GM21390 (cell line): Measurements from ENCODE around the gene LDHAL6B.
"Not testable (repeated sequence)": the region's sequence is repeated elsewhere in the genome, so short reads cannot be mapped to it uniquely, and the experiment has no call there.

Experiments
- ATAC-seq: cut with Tn5 transposase; IDR thresholded peaks from one replicate; pipeline ENCODE4 v1.9.1; 2021; ENCODE audit not compliant: unreplicated experiment

Gene LDHAL6B

GRCh38 chr15:59206623-59207183 is at the start of gene LDHAL6B:
TSS of gene LDHAL6B (plus strand) at chr15:59206843. CDS start at chr15:59206941, 98 bp downstream.
- no peak for ATAC-seq

GRCh38 chr15:59157396-59157795 is 49.2 kb upstream of the LDHAL6B start:
- no peak for ATAC-seq

- ATAC-seq: no peak
These were observed 48.6 kb upstream of the LDHAL6B start for GRCh38 chr15:59157840-59158700.

- ATAC-seq: no peak
These were observed 48.0 kb upstream of the LDHAL6B start for GRCh38 chr15:59158701-59159034.

- ATAC-seq: no peak
These were observed 47.4 kb upstream of the LDHAL6B start for GRCh38 chr15:59159210-59159609.

GRCh38 chr15:59160880-59161593 is 45.6 kb upstream of the LDHAL6B start:
- ATAC-seq: no peak

- not testable (repeated sequence) for ATAC-seq
These were observed 44.6 kb upstream of the LDHAL6B start for GRCh38 chr15:59162080-59162479.

GRCh38 chr15:59165726-59166125 is 40.9 kb upstream of the LDHAL6B start:
- ATAC-seq: no peak

GRCh38 chr15:59166166-59166565 is 40.5 kb upstream of the LDHAL6B start:
- ATAC-seq: no peak

- no peak for ATAC-seq
These were observed 39.9 kb upstream of the LDHAL6B start for GRCh38 chr15:59166601-59167265.

- no peak for ATAC-seq
These were observed 38.1 kb upstream of the LDHAL6B start for GRCh38 chr15:59168536-59168935.

- no peak for ATAC-seq
These were observed 37.4 kb upstream of the LDHAL6B start for GRCh38 chr15:59169251-59169708.

- ATAC-seq: no peak
These were observed 36.2 kb upstream of the LDHAL6B start for GRCh38 chr15:59170295-59171066.

GRCh38 chr15:59171067-59171397 is 35.6 kb upstream of the LDHAL6B start:
- ATAC-seq: no peak

- ATAC-seq: no peak
These were observed 34.2 kb upstream of the LDHAL6B start for GRCh38 chr15:59172289-59172901.

- no peak for ATAC-seq
These were observed 33.4 kb upstream of the LDHAL6B start for GRCh38 chr15:59173194-59173593.

GRCh38 chr15:59174151-59174834 is 32.4 kb upstream of the LDHAL6B start:
- no peak for ATAC-seq

- no peak for ATAC-seq
These were observed 31.5 kb upstream of the LDHAL6B start for GRCh38 chr15:59174835-59175831.
